HL-60 (cell line): ENCODE results near the gene ZBTB46.

Experiments
- DNase-seq, 2 experiments: peaks; one replicate each; pipeline ENCODE4 v3.0.0-alpha.2; 2010 to 2020; ENCODE audit warnings: low read depth in 1 of 2, low spot score in 1 of 2
- H3K27ac ChIP-seq: fragments of 250-450 bp; sonication (Bioruptor Pico); replicated peaks from 2 replicates; pipeline ENCODE4 v1.5.1; 2020; ENCODE audit warnings: mild to moderate bottlenecking, moderate library complexity
- H3K27me3 ChIP-seq: fragments of 250-450 bp; sonication (Bioruptor Pico); 2 replicates; pipeline ENCODE4 v1.5.1; 2021; ENCODE audit warnings: mild to moderate bottlenecking, moderate library complexity; ENCODE audit not compliant: insufficient read depth, poor library complexity, severe bottlenecking
- H3K4me3 ChIP-seq: replicated peaks from 2 replicates; pipeline ENCODE4 v1.5.1; 2011; ENCODE audit warnings: mild to moderate bottlenecking, control low read depth, low read length; ENCODE audit not compliant: insufficient read depth
- CTCF ChIP-seq: IDR thresholded peaks from one replicate; pipeline ENCODE4 v1.5.1; 2011; ENCODE audit warnings: low read length, control low read depth, inconsistent platforms; ENCODE audit not compliant: insufficient read depth
- GABPA ChIP-seq: IDR thresholded peaks from 2 replicates; pipeline ENCODE4 v1.6.1; 2012; ENCODE audit warnings: low read depth
- POLR2AphosphoS5 ChIP-seq: IDR thresholded peaks from 2 replicates; pipeline ENCODE4 v1.6.1; 2012; ENCODE audit warnings: low read depth
- REST ChIP-seq: IDR thresholded peaks from 2 replicates; pipeline ENCODE4 v1.6.1; 2012; ENCODE audit warnings: low read depth; ENCODE audit not compliant: insufficient replicate concordance
- SPI1 ChIP-seq: IDR thresholded peaks from 2 replicates; pipeline ENCODE4 v1.6.1; 2012; ENCODE audit warnings: low read depth, mild to moderate bottlenecking, borderline replicate concordance

ZBTB46 gene

GRCh38 chr20:63743210-63743970 lies 87.7 kb downstream of the ZBTB46 start:
- TF ChIP-seq SPI1 (no peak), POLR2AphosphoS5 (no peak), REST (no peak), GABPA (no peak), CTCF (no peak)
- H3K27me3 ChIP-seq, result no peaks in the 10 kb centered on the region
- no peak for DNase-seq

GRCh38 chr20:63742381-63743024 lies 88.6 kb downstream of the ZBTB46 start:
- H3K27ac ChIP-seq, result no peak overlapping the region; the same call in 1 of the 2 replicates
- no peaks in the 10 kb centered on the region for H3K27me3 ChIP-seq
- no peak overlapping the region for H3K4me3 ChIP-seq
- DNase-seq, result no peak
- TF ChIP-seq SPI1, result no peak
- no peak for TF ChIP-seq GABPA
- TF ChIP-seq POLR2AphosphoS5, result no peak
- TF ChIP-seq CTCF, result no peak
- no peak for TF ChIP-seq REST

More at GRCh38 chr20:63743210-63743970, 87.7 kb downstream of the ZBTB46 start:
- Histone ChIP-seq H3K4me3 (no peak overlapping the region), H3K27ac (no peak overlapping the region)

GRCh38 chr20:63741676-63742380 lies 89.2 kb downstream of the ZBTB46 start:
- Histone ChIP-seq H3K27me3 (no peaks in the 10 kb centered on the region), H3K27ac (peak overlapping the region; percentile 81), H3K4me3 (peak overlapping the region; percentile 67)
- TF ChIP-seq CTCF, result no peak
- TF ChIP-seq GABPA, result no peak
- no peak for TF ChIP-seq REST
- no peak for TF ChIP-seq POLR2AphosphoS5
- TF ChIP-seq SPI1, result no peak
- no peak for DNase-seq
